ENCODE measurements around the gene ACAP3.

Gene ACAP3

DNA sequence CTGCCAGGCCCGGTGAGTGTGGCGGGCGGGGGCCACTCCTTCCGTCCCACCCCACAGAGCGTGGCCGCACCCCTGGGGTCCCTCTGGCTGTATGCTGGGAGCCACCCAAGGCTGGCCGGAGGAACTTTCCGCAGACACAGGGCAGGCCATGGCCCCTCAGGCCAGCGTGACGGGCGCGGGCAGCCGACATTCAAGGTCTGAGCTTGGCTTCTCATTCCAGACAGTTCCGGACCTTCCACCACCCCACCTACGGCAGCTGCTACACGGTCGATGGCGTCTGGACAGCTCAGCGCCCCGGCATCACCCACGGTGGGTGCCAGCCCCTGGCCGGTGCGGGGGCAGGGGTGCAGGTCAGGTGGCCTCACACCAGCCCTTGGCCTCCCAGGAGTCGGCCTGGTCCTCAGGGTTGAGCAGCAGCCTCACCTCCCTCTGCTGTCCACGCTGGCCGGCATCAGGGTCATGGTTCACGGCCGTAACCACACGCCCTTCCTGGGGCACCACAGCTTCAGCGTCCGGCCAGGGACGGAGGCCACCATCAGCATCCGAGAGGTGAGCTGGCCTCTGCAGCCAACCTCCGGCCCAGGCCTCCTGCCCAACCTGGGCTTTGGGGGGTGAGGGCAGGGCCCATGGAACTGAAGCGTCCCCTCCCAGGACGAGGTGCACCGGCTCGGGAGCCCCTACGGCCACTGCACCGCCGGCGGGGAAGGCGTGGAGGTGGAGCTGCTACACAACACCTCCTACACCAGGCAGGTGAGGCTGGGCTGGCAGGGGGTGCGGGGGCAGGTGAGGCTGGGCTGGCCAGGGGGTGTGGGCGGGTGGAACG is 20.2 kb downstream of the ACAP3 start:
- DNase-seq (ENCODE audit: extremely low read depth in 1 of 2, low read depth in 1 of 2) = no peak

- DNase-seq (ENCODE audit: extremely low read depth in 1 of 2, low read depth in 1 of 2) = no peak
Measured at GRCh38 chr1:1286313-1287261, 21.1 kb downstream of the ACAP3 start.

DNA sequence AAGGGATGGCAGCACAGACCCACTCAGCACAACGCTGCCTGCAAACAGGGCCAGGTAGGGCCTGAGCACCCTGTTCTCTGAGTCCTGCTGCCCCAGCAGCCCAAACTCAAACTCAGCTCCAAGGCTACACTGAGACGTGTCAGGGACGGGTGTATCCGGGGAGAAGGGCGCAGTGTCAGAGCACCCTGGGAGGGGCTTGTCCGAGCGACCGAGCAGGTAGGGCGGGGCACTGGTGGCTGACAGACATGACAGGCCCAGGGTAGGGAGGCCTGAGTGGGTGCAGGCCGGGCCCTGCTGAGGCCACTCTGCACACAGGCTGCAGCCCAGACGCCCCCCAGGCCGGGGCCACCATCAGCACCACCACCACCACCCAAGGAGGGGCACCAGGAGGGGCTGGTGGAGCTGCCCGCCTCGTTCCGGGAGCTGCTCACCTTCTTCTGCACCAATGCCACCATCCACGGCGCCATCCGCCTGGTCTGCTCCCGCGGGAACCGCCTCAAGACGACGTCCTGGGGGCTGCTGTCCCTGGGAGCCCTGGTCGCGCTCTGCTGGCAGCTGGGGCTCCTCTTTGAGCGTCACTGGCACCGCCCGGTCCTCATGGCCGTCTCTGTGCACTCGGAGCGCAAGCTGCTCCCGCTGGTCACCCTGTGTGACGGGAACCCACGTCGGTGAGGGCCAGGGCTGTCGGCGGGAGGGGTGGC is 22.0 kb downstream of the ACAP3 start:
- no peak for DNase-seq (ENCODE audit: extremely low read depth in 1 of 2, low read depth in 1 of 2)

DNA sequence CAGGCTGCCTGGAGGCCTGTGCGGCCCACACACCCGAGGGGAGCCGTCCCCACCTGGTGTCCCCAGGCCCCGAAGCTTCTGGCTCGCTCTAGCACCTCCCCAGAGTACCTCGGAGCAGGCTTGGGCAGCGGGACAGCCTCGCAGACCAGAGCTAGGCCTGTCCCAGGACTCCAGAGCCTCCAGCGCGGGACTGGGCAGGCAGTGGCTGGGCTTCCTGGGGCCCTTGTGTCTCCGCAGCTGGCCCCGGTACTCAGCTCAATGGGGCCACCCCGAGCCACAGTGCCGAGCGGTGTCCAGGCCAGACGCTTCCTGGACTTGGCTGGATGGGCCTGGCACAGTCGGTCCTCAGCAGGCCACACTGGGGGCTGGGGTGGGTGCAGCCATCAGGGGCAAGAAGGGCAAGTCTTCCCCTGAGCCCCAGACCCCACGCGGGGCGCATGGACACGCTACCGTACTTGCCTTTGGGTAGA is 22.6 kb downstream of the ACAP3 start:
- DNase-seq (ENCODE audit: extremely low read depth in 1 of 2, low read depth in 1 of 2) = no peak

GRCh38 chr1:1284221-1285101 is 23.3 kb downstream of the ACAP3 start:
- no peak for DNase-seq (ENCODE audit: extremely low read depth in 1 of 2, low read depth in 1 of 2)

DNA sequence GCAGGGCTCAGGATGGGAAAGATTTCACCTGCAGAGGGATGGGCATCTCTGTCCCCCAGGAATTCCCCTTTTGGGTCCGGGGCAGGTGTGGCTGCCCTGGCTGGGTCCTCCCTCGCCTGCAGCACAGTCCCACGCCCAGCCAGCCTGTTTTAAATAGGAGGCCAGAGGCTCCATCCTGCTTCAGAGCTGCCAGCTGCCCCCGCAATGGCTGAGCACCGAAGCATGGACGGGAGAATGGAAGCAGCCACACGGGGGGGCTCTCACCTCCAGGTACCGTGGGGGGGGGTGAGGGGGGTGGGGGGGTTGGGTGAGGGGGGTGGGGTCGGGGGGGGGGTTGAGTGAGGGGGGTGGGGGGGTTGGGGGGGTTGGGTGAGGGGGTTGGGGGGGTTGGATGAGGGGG is 23.9 kb downstream of the ACAP3 start:
- no peak for DNase-seq (ENCODE audit: extremely low read depth in 1 of 2, low read depth in 1 of 2)

DNA sequence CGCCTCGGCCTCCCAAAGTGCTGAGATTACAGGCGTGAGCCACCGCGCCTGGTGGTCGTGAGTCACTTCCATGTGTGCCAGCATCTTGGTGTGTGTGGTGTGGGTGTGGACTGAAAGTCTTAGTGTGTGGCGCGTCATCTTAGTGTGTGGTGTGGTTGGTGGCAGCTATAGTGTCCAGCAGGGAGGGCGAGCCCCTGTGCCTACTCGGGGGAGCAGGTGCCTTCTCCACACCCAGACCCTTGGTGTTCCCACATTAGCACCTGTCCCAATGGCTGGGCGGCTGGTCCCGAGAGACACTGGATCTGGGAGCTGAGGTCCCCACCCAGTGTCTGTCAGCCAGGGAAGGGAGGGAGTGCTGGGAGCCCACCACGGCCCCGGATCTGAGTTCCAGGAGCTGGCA is 24.7 kb downstream of the ACAP3 start:
- peak in 1 of 2 donors; percentile 41 for DNase-seq (ENCODE audit: extremely low read depth in 1 of 2, low read depth in 1 of 2)

- peak in 1 of 2 donors; percentile 37 for DNase-seq (ENCODE audit: extremely low read depth in 1 of 2, low read depth in 1 of 2)
Measured at GRCh38 chr1:1281533-1282321, 26.0 kb downstream of the ACAP3 start.

- no peak for DNase-seq (ENCODE audit: extremely low read depth in 1 of 2, low read depth in 1 of 2)
Measured at GRCh38 chr1:1280782-1281481, 26.8 kb downstream of the ACAP3 start.

- no peak for DNase-seq (ENCODE audit: extremely low read depth in 1 of 2, low read depth in 1 of 2)
Measured at GRCh38 chr1:1279028-1279427, 28.7 kb downstream of the ACAP3 start.

DNA sequence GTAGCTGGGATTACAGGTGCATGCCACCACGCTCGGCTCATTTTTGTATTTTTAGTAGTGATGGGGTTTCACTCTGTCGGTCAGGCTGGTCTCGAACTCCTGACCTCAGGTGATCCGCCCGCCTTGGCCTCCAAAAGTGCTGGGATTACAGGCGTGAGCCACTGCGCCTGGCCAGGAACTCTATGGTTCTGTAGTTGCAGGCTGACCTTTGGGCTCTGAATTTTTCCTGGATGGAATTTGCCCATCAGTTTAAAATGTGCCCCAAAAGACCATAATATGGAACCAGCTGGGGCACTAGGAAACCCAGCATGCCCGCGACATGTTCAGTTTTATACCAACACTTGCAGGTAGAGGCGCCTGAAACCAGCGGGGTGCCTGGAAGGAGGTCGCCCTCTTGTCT is 29.1 kb downstream of the ACAP3 start:
- DNase-seq (ENCODE audit: extremely low read depth in 1 of 2, low read depth in 1 of 2) = no peak

GRCh38 chr1:1275836-1276235 is 31.9 kb downstream of the ACAP3 start:
- no peak for DNase-seq (ENCODE audit: extremely low read depth in 1 of 2, low read depth in 1 of 2)

DNA sequence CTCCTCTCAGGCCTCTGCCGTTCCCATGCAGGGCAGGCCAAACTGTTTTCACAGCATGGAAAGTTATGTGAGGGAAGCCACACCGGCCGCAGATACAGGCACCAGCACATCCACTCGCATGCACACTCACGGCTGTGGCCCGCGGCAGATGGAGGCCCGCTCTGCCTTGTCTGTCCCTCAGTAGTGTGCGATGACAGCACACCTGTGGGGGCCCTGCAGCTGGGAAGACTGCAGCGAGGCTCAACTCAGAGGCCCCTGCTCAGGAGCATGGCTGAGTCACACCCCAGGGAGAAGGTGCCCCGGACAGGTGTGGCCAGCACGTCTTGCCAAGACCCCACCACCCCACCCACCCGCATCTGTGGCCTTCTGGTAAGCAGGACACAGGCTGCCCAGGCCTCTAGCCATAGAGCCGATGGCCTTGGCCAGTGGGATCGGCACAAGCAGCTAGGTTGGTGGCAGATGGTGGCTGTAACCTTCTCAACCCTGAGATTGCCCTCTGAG is 32.7 kb downstream of the ACAP3 start:
- no peak for DNase-seq (ENCODE audit: extremely low read depth in 1 of 2, low read depth in 1 of 2)

DNA sequence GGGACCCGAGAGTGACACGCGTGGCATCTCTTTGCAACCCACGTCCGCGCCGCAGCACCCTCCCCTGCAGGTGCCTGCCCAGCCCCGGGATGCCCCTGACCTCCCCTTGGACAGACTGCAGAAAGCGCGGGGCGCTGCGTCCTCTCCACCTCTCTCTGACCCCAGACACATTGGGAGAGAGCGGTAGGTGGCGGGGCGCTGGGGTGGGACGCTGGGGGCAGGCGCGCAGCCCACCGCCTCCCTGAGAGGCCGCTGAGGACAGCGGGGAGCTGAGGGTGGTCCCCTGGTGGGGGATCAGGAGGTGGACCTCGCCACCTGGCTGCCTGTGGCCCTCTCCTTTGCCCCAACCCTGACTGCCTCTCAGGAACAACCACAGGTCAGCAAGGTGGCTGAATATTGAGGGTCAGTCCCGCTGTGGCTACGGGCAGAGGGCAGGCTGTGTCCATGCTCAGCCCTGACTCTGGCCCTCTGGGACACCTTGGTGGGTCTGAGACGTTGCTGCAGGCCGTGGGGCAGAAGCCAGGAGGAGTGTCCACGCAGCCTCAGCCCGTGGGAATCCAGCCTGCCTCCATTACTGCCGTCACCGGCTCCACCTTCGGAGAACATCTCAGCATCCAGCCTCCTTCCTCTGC is 33.3 kb downstream of the ACAP3 start:
- no peak for DNase-seq (ENCODE audit: extremely low read depth in 1 of 2, low read depth in 1 of 2)

DNA sequence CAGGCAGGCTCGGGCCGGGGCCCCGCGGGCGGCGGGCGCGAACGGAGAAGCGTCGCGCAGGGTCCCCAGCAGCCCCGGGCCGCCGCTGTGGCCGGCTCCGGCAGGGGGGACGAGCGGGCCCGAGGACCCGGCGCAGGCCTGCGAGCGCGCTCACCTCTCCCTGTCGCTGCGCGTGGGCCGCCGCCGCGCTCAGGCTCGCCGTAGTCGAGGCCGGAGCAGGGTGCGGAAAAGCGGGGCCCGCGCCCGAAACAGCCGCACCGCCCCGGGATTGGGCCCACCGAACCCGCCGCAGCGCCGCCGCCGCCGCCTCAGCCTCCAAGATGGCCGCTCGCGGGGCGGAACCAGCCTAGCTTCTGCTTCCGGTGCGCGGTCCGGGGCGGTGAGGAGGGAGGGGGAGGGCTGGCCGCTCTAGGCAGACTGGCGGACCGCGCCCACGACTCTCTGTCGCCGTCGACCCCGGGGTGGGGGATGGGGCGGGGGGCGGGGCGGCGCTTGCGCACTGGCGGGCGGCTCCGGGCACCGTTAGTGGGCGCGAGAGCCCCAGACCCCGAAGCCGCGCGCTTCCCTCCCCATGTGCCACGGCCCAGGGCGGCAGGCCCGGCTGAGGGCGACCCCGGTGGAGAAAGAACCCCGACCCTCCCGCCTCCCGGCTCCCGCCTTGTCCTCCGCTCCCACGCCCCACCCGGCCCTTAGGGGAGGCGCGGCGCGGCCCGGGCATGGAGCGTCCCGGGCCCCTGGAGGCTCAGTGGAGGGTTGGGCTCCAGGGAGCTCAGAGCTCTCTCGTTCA is 34.0 kb downstream of the ACAP3 start, which contains the start of gene UBE2J2:
UBE2J2 (minus strand) TSS at position 343 of the 787 bp plus-strand sequence. CDS start 5,862 bp downstream, outside the sequence.
- DNase-seq (ENCODE audit: extremely low read depth in 1 of 2, low read depth in 1 of 2) = peak; percentile 86 to 91

DNA sequence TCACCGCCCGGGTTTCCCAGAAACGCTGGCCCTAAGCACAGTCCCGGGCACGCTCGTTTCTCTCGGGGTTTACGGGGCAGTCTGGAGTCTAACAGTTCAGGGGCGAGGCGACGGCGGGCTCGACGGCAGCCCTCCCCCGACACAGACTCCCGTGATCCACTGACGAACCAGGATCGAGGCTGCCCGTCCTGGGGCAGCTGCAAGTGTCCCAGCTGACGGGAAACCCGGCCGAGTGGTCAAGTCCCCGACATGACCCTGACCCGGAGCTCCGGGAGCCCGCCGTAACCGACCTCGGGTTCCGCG is 34.6 kb downstream of the ACAP3 start:
- no peak for DNase-seq (ENCODE audit: extremely low read depth in 1 of 2, low read depth in 1 of 2)

Measured in stimulated activated CD8-positive, alpha-beta memory T cell treated with anti-CD3 and anti-CD28 coated beads, Interleukin-7, amount 100 ng/mL, for 48 hours (primary cell).